HG03175 (cell line): Measurements from ENCODE around the gene INTS3.
"Not testable (repeated sequence)": the region's sequence is repeated elsewhere in the genome, so short reads cannot be mapped to it uniquely, and the experiment has no call there.

Experiments
- ATAC-seq: cut with Tn5 transposase; IDR thresholded peaks from one replicate; pipeline ENCODE4 v1.9.1; 2021; ENCODE audit warnings: mild to moderate bottlenecking, moderate library complexity; ENCODE audit not compliant: unreplicated experiment

INTS3 gene

GRCh38 chr1:153705484-153705883, 22.4 kb upstream of the INTS3 start:
- no peak for ATAC-seq

GRCh38 chr1:153711026-153711425, 16.8 kb upstream of the INTS3 start:
- no peak for ATAC-seq

- ATAC-seq, result not testable (repeated sequence)
Observed at GRCh38 chr1:153716211-153716610, 11.6 kb upstream of the INTS3 start.

GRCh38 chr1:153717330-153717729, 10.5 kb upstream of the INTS3 start:
- ATAC-seq, result no peak

- no peak for ATAC-seq
Observed at GRCh38 chr1:153723687-153724086, 4.2 kb upstream of the INTS3 start.

GRCh38 chr1:153724634-153725033, 3.2 kb upstream of the INTS3 start:
- ATAC-seq, result not testable (repeated sequence)

- ATAC-seq, result no peak
Observed at GRCh38 chr1:153728305-153729066, 636 bp downstream of the INTS3 start.

GRCh38 chr1:153730468-153730988, 2.7 kb downstream of the INTS3 start:
- no peak for ATAC-seq

- no peak for ATAC-seq
Observed at GRCh38 chr1:153733970-153734369, 6.1 kb downstream of the INTS3 start.

GRCh38 chr1:153734396-153735089, 6.7 kb downstream of the INTS3 start:
- no peak for ATAC-seq

- ATAC-seq, result no peak
Observed at GRCh38 chr1:153735090-153735420, 7.2 kb downstream of the INTS3 start.

- ATAC-seq, result no peak
Observed at GRCh38 chr1:153741986-153742385, 14.1 kb downstream of the INTS3 start.

GRCh38 chr1:153742411-153743142, 14.7 kb downstream of the INTS3 start:
- ATAC-seq, result peak; percentile 73

GRCh38 chr1:153745417-153745816, 17.6 kb downstream of the INTS3 start:
- ATAC-seq, result no peak

GRCh38 chr1:153746174-153746573, 18.3 kb downstream of the INTS3 start:
- no peak for ATAC-seq

- ATAC-seq, result no peak
Observed at GRCh38 chr1:153748903-153749302, 21.1 kb downstream of the INTS3 start.

GRCh38 chr1:153749408-153750005, 21.7 kb downstream of the INTS3 start:
- ATAC-seq, result peak; percentile 86

- ATAC-seq, result no peak
Observed at GRCh38 chr1:153750026-153750995, 22.5 kb downstream of the INTS3 start.

GRCh38 chr1:153752072-153752471, 24.2 kb downstream of the INTS3 start:
- ATAC-seq, result no peak

GRCh38 chr1:153752571-153753195, 24.8 kb downstream of the INTS3 start:
- no peak for ATAC-seq
